ENCODE results near the gene HYDIN.
"Not testable (repeated sequence)": the region's sequence is repeated elsewhere in the genome, so short reads cannot be mapped to it uniquely, and the experiment has no call there.

The HYDIN gene

GRCh38 chr16:71083573-71083972 lies 146.9 kb downstream of the HYDIN start:
- not testable (repeated sequence) for DNase-seq (ENCODE audit: insufficient read length, low spot score); FAIRE-seq

- not testable (repeated sequence) for DNase-seq (ENCODE audit: insufficient read length, low spot score); FAIRE-seq
These were observed 149.7 kb downstream of the HYDIN start for GRCh38 chr16:71080777-71081176.

GRCh38 chr16:71080262-71080661 lies 150.3 kb downstream of the HYDIN start:
- FAIRE-seq; DNase-seq (ENCODE audit: insufficient read length, low spot score): not testable (repeated sequence)

- not testable (repeated sequence) for DNase-seq (ENCODE audit: insufficient read length, low spot score); FAIRE-seq
These were observed 159.9 kb downstream of the HYDIN start for GRCh38 chr16:71070651-71071050.

GRCh38 chr16:71069842-71070241 lies 160.7 kb downstream of the HYDIN start:
- not testable (repeated sequence) for DNase-seq (ENCODE audit: insufficient read length, low spot score); FAIRE-seq

- FAIRE-seq; DNase-seq (ENCODE audit: insufficient read length, low spot score): not testable (repeated sequence)
These were observed 176.5 kb downstream of the HYDIN start for GRCh38 chr16:71053897-71054609.

- not testable (repeated sequence) for FAIRE-seq; DNase-seq (ENCODE audit: insufficient read length, low spot score)
These were observed 180.2 kb downstream of the HYDIN start for GRCh38 chr16:71050307-71050706.

GRCh38 chr16:71039368-71040111 lies 191.0 kb downstream of the HYDIN start:
- not testable (repeated sequence) for FAIRE-seq; DNase-seq (ENCODE audit: insufficient read length, low spot score)

GRCh38 chr16:71038421-71038820 lies 192.1 kb downstream of the HYDIN start:
- not testable (repeated sequence) for FAIRE-seq; DNase-seq (ENCODE audit: insufficient read length, low spot score)

GRCh38 chr16:71037987-71038386 lies 192.5 kb downstream of the HYDIN start:
- DNase-seq (ENCODE audit: insufficient read length, low spot score); FAIRE-seq: not testable (repeated sequence)

GRCh38 chr16:71028032-71028727 lies 202.3 kb downstream of the HYDIN start:
- DNase-seq (ENCODE audit: insufficient read length, low spot score); FAIRE-seq: not testable (repeated sequence)

- not testable (repeated sequence) for FAIRE-seq; DNase-seq (ENCODE audit: insufficient read length, low spot score)
These were observed 203.0 kb downstream of the HYDIN start for GRCh38 chr16:71027511-71027910.

GRCh38 chr16:71023851-71024439 lies 206.6 kb downstream of the HYDIN start:
- FAIRE-seq; DNase-seq (ENCODE audit: insufficient read length, low spot score): not testable (repeated sequence)

- not testable (repeated sequence) for DNase-seq (ENCODE audit: insufficient read length, low spot score)
These were observed 208.5 kb downstream of the HYDIN start for GRCh38 chr16:71021961-71022537.

GRCh38 chr16:71019067-71019682 lies 211.3 kb downstream of the HYDIN start:
- FAIRE-seq; DNase-seq (ENCODE audit: insufficient read length, low spot score): not testable (repeated sequence)

More at GRCh38 chr16:71021961-71022537, 208.5 kb downstream of the HYDIN start:
- FAIRE-seq = not testable (repeated sequence)

- not testable (repeated sequence) for FAIRE-seq; DNase-seq (ENCODE audit: insufficient read length, low spot score)
These were observed 215.1 kb downstream of the HYDIN start for GRCh38 chr16:71015419-71015818.

GRCh38 chr16:71009440-71010223 lies 220.9 kb downstream of the HYDIN start:
- FAIRE-seq; DNase-seq (ENCODE audit: insufficient read length, low spot score): not testable (repeated sequence)

- not testable (repeated sequence) for FAIRE-seq; DNase-seq (ENCODE audit: insufficient read length, low spot score)
These were observed 224.0 kb downstream of the HYDIN start for GRCh38 chr16:71006516-71006915.

Measured in GM12891 (cell line).